Effector CD8-positive, alpha-beta T cell (primary cell): ENCODE results near the gene MRM3.
"Not testable (repeated sequence)": the region's sequence is repeated elsewhere in the genome, so short reads cannot be mapped to it uniquely, and the experiment has no call there.

Source experiments
- DNase-seq: peaks from one replicate; lab custom pipeline; 2025; lab: John Stamatoyannopoulos, UW
- total RNA-seq, 4 experiments: gene quantifications; one replicate each; lab custom pipeline; 2026; lab: John Stamatoyannopoulos, UW

The MRM3 gene
- 19.4 to 34.2 (median 25.6) reads per million in 4 experiments for total RNA-seq

- peak; percentile 93 for DNase-seq
Observed at GRCh38 chr17:781805-782731, at the start of gene MRM3, which contains the start of gene GLOD4. TSS of gene MRM3 (plus strand) at chr17:782353. CDS start at chr17:782379, 26 bp downstream. TSS of gene GLOD4 (minus strand) at chr17:782280. CDS start at chr17:782255, 25 bp downstream.

- DNase-seq, result no peak
Observed at GRCh38 chr17:732902-733720, 49.0 kb upstream of the MRM3 start.

- no peak for DNase-seq
Observed at GRCh38 chr17:733743-734142, 48.4 kb upstream of the MRM3 start.

- DNase-seq, result no peak
Observed at GRCh38 chr17:737561-738113, 44.5 kb upstream of the MRM3 start.

GRCh38 chr17:740240-741017 is 41.7 kb upstream of the MRM3 start:
- DNase-seq, result no peak

- DNase-seq, result no peak
Observed at GRCh38 chr17:742147-742793, 39.9 kb upstream of the MRM3 start.

- no peak for DNase-seq
Observed at GRCh38 chr17:743139-743538, 39.0 kb upstream of the MRM3 start.

GRCh38 chr17:744937-745336 is 37.2 kb upstream of the MRM3 start:
- DNase-seq, result no peak

- no peak for DNase-seq
Observed at GRCh38 chr17:745406-745805, 36.7 kb upstream of the MRM3 start.

- no peak for DNase-seq
Observed at GRCh38 chr17:746181-746580, 36.0 kb upstream of the MRM3 start.

GRCh38 chr17:746783-747629 is 35.1 kb upstream of the MRM3 start:
- no peak for DNase-seq

GRCh38 chr17:748604-749003 is 33.5 kb upstream of the MRM3 start:
- not testable (repeated sequence) for DNase-seq

- DNase-seq, result not testable (repeated sequence)
Observed at GRCh38 chr17:749359-749758, 32.8 kb upstream of the MRM3 start.

GRCh38 chr17:750431-751037 is 31.6 kb upstream of the MRM3 start:
- DNase-seq, result no peak

GRCh38 chr17:751269-752001 is 30.7 kb upstream of the MRM3 start:
- peak; percentile 37 for DNase-seq

GRCh38 chr17:752002-752619 is 30.0 kb upstream of the MRM3 start, which contains the start of gene GEMIN4:
TSS of gene GEMIN4 (minus strand) at chr17:752264. CDS start at chr17:752142, 122 bp downstream.
- DNase-seq, result peak; percentile 95

GRCh38 chr17:752620-753219 is 29.4 kb upstream of the MRM3 start:
- no peak for DNase-seq

- DNase-seq, result no peak
Observed at GRCh38 chr17:753418-753817, 28.7 kb upstream of the MRM3 start.
